SK-N-SH (cell line): ENCODE measurements around the gene PFKP. TPM values are rescaled to one million over a fixed set of nuclear protein-coding genes. Genes with fewer than 3 reads are reported as not detected.

Experiments
- CTCF ChIA-PET: fragments of 300-600, 350-600 bp; formaldehyde crosslinking; extraction: SDS; loops from one replicate; lab custom pipeline; 2021; lab: Yijun Ruan, JAX
- POLR2A ChIA-PET: fragments of 350-600 bp; sonication (Branson Sonifier 250); formaldehyde crosslinking; extraction: SDS; loops from one replicate; lab custom pipeline; 2020; ENCODE audit warnings: antibody characterized with exemption, inconsistent platforms; lab: Yijun Ruan, JAX
- DNase-seq: peaks from one replicate; pipeline ENCODE4 v3.0.0; 2012
- H2AFZ ChIP-seq: fragments of 200-600 bp; sonication (generic); 2 replicates; pipeline ENCODE4 v1.8.1; 2016; ENCODE audit warnings: antibody characterized with exemption, mild to moderate bottlenecking, low read depth
- H3F3A ChIP-seq: fragments of 200-600 bp; sonication (generic); replicated peaks from 2 replicates; pipeline ENCODE3; 2016; ENCODE audit warnings: antibody characterized with exemption, mild to moderate bottlenecking; ENCODE audit not compliant: insufficient read depth
- H3K27ac ChIP-seq, 2 experiments: fragments of 200-500 bp in 1 of 2; fragments of 200-600 bp in 1 of 2; sonication (Bioruptor generic) in 1 of 2; sonication (generic), shearing (Covaris generic) in 1 of 2; 2 replicates each; pipeline versions ENCODE4 v1.5.1 to v1.6.1; 2014 to 2016; ENCODE audit warnings: low read depth in 2 of 2, inconsistent platforms in 1 of 2, low read length in 1 of 2, mild to moderate bottlenecking in 1 of 2, mixed read lengths in 1 of 2
- H3K27me3 ChIP-seq: fragments of 200-600 bp; sonication (generic), shearing (Covaris generic); 2 replicates; pipeline ENCODE4 v1.6.1; 2016; ENCODE audit warnings: mixed run types; ENCODE audit not compliant: insufficient read depth
- H3K36me3 ChIP-seq, 2 experiments: fragments of 200-500 bp in 1 of 2; fragments of 200-600 bp in 1 of 2; sonication (Bioruptor generic) in 1 of 2; sonication (generic) in 1 of 2; replicated peaks in 1 of 2; 2 replicates each; pipeline versions ENCODE3 to v1.5.1; 2014 to 2016; ENCODE audit warnings: low read length in 1 of 2, mild to moderate bottlenecking in 1 of 2; ENCODE audit not compliant: insufficient read depth in 2 of 2, control insufficient read depth in 1 of 2
- H3K4me1 ChIP-seq, 2 experiments: fragments of 200-500 bp in 1 of 2; fragments of 200-600 bp in 1 of 2; sonication (Bioruptor generic) in 1 of 2; sonication (generic), shearing (Covaris generic) in 1 of 2; 2 replicates each; pipeline versions ENCODE4 v1.5.1 to v1.6.1; 2014 to 2016; ENCODE audit warnings: low read depth in 1 of 2, low read length in 1 of 2, mixed run types in 1 of 2; ENCODE audit not compliant: insufficient read depth in 2 of 2, control insufficient read depth in 1 of 2
- H3K4me2 ChIP-seq: fragments of 200-600 bp; sonication (generic), shearing (Covaris generic); 2 replicates; pipeline ENCODE4 v1.6.1; 2017; ENCODE audit warnings: mixed run types
- H3K4me3 ChIP-seq, 2 experiments: fragments of 200-500 bp in 1 of 2; fragments of 200-600 bp in 1 of 2; sonication (Bioruptor generic) in 1 of 2; sonication (generic), shearing (Covaris generic) in 1 of 2; 2 replicates each; pipeline versions ENCODE4 v1.5.1 to v1.8.1; 2014 to 2016; ENCODE audit warnings: low read depth in 2 of 2, inconsistent platforms in 1 of 2, low read length in 1 of 2, mild to moderate bottlenecking in 1 of 2, mixed read lengths in 1 of 2, moderate library complexity in 1 of 2
- H3K79me2 ChIP-seq: fragments of 200-600 bp; sonication (generic); 2 replicates; pipeline ENCODE4 v1.8.1; 2017; ENCODE audit warnings: mild to moderate bottlenecking; ENCODE audit not compliant: insufficient read depth
- H3K9ac ChIP-seq: fragments of 200-600 bp; sonication (generic); 2 replicates; pipeline ENCODE4 v1.6.1; 2017; ENCODE audit warnings: mixed run types
- H3K9me2 ChIP-seq: fragments of 200-600 bp; sonication (generic); 2 replicates; pipeline ENCODE4 v1.6.1; 2017; ENCODE audit warnings: mixed run types
- H3K9me3 ChIP-seq: fragments of 200-600 bp; sonication (generic); 2 replicates; pipeline ENCODE4 v1.6.1; 2017; ENCODE audit warnings: mixed run types, mild to moderate bottlenecking, moderate library complexity
- H4K20me1 ChIP-seq: fragments of 200-600 bp; sonication (generic); 2 replicates; pipeline ENCODE4 v1.6.1; 2017; ENCODE audit warnings: mild to moderate bottlenecking, mixed run types; ENCODE audit not compliant: insufficient read depth
- CHD2 ChIP-seq: fragments of 150-350 bp; IDR thresholded peaks from 2 replicates; pipeline ENCODE4 v1.6.1; 2018; ENCODE audit warnings: low read length; ENCODE audit not compliant: partially characterized antibody
- CTCF ChIP-seq: fragments of 200-600 bp; sonication (generic); IDR thresholded peaks from 2 replicates; pipeline ENCODE4 v1.6.1; 2017; ENCODE audit warnings: antibody characterized with exemption, mild to moderate bottlenecking, moderate library complexity
- EP300 ChIP-seq, 2 experiments: IDR thresholded peaks; 2 replicates each; pipeline versions ENCODE4 v1.4.0 to v1.6.1; 2012; ENCODE audit warnings: borderline replicate concordance in 1 of 2, low read depth in 1 of 2, low read length in 1 of 2
- EZH2phosphoT487 ChIP-seq: fragments of 200-600 bp; sonication (generic); IDR thresholded peaks from 2 replicates; pipeline ENCODE4 v1.6.1; 2017; ENCODE audit warnings: low read depth, mixed run types, mild to moderate bottlenecking, antibody characterized with exemption, moderate library complexity, borderline replicate concordance
- FOSL2 ChIP-seq: IDR thresholded peaks from 2 replicates; pipeline ENCODE4 v1.4.0; 2012; ENCODE audit warnings: low read depth, mild to moderate bottlenecking, moderate library complexity, borderline replicate concordance
- GABPA ChIP-seq: IDR thresholded peaks from 2 replicates; pipeline ENCODE4 v1.4.0; 2012; ENCODE audit warnings: low read depth, mild to moderate bottlenecking
- GATA2 ChIP-seq: sonication (generic); formaldehyde crosslinking; IDR thresholded peaks from 2 replicates; pipeline ENCODE4 v1.5.0; 2020; ENCODE audit warnings: mild to moderate bottlenecking, missing genetic modification reagents
- JUND ChIP-seq: IDR thresholded peaks from 2 replicates; pipeline ENCODE4 v1.4.0; 2012
- MEF2A ChIP-seq: IDR thresholded peaks from 2 replicates; pipeline ENCODE4 v1.4.0; 2012; ENCODE audit warnings: low read depth, borderline replicate concordance
- MXI1 ChIP-seq: IDR thresholded peaks from 2 replicates; pipeline ENCODE4 v1.6.1; 2012; ENCODE audit warnings: mild to moderate bottlenecking, low read depth, low read length, improper control_type of control experiment
- NFIC ChIP-seq: IDR thresholded peaks from 2 replicates; pipeline ENCODE4 v1.4.0; 2012; ENCODE audit warnings: borderline replicate concordance
- NRF1 ChIP-seq: IDR thresholded peaks from 2 replicates; pipeline ENCODE4 v1.6.1; 2012; ENCODE audit warnings: low read depth, mild to moderate bottlenecking, low read length
- POLR2AphosphoS5 ChIP-seq: IDR thresholded peaks from 2 replicates; pipeline ENCODE4 v1.6.1; 2012; ENCODE audit warnings: low read depth, low read length
- RCOR1 ChIP-seq: fragments of 150-350 bp; IDR thresholded peaks from 2 replicates; pipeline ENCODE4 v1.6.1; 2017; ENCODE audit warnings: antibody characterized with exemption, low read length
- RFX5 ChIP-seq: IDR thresholded peaks from 2 replicates; pipeline ENCODE4 v1.6.1; 2012; ENCODE audit warnings: mild to moderate bottlenecking, improper control_type of control experiment, low read length
- TAF1 ChIP-seq: IDR thresholded peaks from 2 replicates; pipeline ENCODE4 v1.6.1; 2012; ENCODE audit warnings: low read depth, mild to moderate bottlenecking, low read length, moderate library complexity, borderline replicate concordance
- USF2 ChIP-seq: fragments of 150-350 bp; IDR thresholded peaks from 2 replicates; pipeline ENCODE4 v1.6.1; 2017; ENCODE audit warnings: antibody characterized with exemption, low read length, low read depth, borderline replicate concordance
- YY1 ChIP-seq: IDR thresholded peaks from 2 replicates; pipeline ENCODE4 v1.4.0; 2012; ENCODE audit warnings: low read depth, mild to moderate bottlenecking
- WGBS: methylation state at CpG from one replicate; pipeline ENCODE4 v1.1.6; 2017; ENCODE audit warnings: low lambda C conversion rate; 5-methylcytosine and 5-hydroxymethylcytosine counted together
- polyA plus RNA-seq, 3 experiments: library from polyadenylated mRNA; depleted of rRNA; stranded (reverse); fragments of >200 nt; gene quantifications; 2 replicates each; pipeline ENCODE4 v1.2.3, GENCODE V29; 2012
- TF ChIP-seq, protein P1 (sequence below): fragments of 150-350 bp; IDR thresholded peaks from 2 replicates; pipeline ENCODE4 v1.6.1; 2016; ENCODE audit warnings: mild to moderate bottlenecking, low read depth, low read length
- TF ChIP-seq, protein P2 (sequence below): IDR thresholded peaks from 2 replicates; pipeline ENCODE4 v1.4.0; 2012; ENCODE audit warnings: low read depth

PFKP gene
- polyA plus RNA-seq, 1 of the 3 experiments (the other 2 are of a cell fraction) = 175 TPM

- H4K20me1 ChIP-seq = no peaks in the 10 kb centered on the region
- TF ChIP-seq TAF1 = no peak
- no peak for TF ChIP-seq MEF2A
- TF ChIP-seq YY1 = no peak
- TF ChIP-seq, protein P1, sequence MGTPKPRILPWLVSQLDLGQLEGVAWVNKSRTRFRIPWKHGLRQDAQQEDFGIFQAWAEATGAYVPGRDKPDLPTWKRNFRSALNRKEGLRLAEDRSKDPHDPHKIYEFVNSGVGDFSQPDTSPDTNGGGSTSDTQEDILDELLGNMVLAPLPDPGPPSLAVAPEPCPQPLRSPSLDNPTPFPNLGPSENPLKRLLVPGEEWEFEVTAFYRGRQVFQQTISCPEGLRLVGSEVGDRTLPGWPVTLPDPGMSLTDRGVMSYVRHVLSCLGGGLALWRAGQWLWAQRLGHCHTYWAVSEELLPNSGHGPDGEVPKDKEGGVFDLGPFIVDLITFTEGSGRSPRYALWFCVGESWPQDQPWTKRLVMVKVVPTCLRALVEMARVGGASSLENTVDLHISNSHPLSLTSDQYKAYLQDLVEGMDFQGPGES = no peak
- TF ChIP-seq, protein P2, sequence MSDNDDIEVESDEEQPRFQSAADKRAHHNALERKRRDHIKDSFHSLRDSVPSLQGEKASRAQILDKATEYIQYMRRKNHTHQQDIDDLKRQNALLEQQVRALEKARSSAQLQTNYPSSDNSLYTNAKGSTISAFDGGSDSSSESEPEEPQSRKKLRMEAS = no peak
- no peak for TF ChIP-seq NRF1
- no peak for TF ChIP-seq RFX5
- TF ChIP-seq EP300 (IDR thresholded peaks at IDR 0.05; ENCODE audit: borderline replicate concordance in 1 of 2, low read depth in 1 of 2, low read length in 1 of 2) = no peak
- no peak for TF ChIP-seq CTCF
- no peak for TF ChIP-seq MXI1
- TF ChIP-seq USF2 = no peak
- TF ChIP-seq CHD2 = no peak
- TF ChIP-seq RCOR1 = no peak
- no peak for TF ChIP-seq GABPA
- no peak for TF ChIP-seq FOSL2
- TF ChIP-seq GATA2 = no peak
- no peak for TF ChIP-seq JUND
- TF ChIP-seq EZH2phosphoT487 = no peak
- TF ChIP-seq NFIC = no peak
- no peak for TF ChIP-seq POLR2AphosphoS5
- TF ChIP-seq, all 33 proteins: peak for 0
- ChIA-PET POLR2A (no interaction called here), CTCF (interaction anchor here (1.4 kb wide), 1 partner anchor 15 kb away, joined by 3 read pairs; no protein-coding TSS in a partner anchor)
- Histone ChIP-seq H3K9me3 (no peaks in the 10 kb centered on the region), H3K36me3 (peaks cover 76 to 84% of the 10 kb centered on the region in 2 experiments), H3K79me2 (no peaks in the 10 kb centered on the region), H3F3A (peaks cover 43% of the 10 kb centered on the region), H3K27ac (no peak overlapping the region), H3K27me3 (no peaks in the 10 kb centered on the region), H3K9ac (no peak overlapping the region), H3K4me2 (no peak overlapping the region), H3K4me1 (no peaks in the 10 kb centered on the region), H2AFZ (no peak overlapping the region), H3K4me3 (no peak overlapping the region), H3K9me2 (no peaks in the 10 kb centered on the region)
- no peak for DNase-seq
- WGBS = 85% methylated on average over 3 of the region's 3 CpGs
Observed at GRCh38 chr10:3135006-3135405, 67.7 kb downstream of the PFKP start.
